Measurements from ENCODE around the gene DEPDC1B.
"Not testable (repeated sequence)": the region's sequence is repeated elsewhere in the genome, so short reads cannot be mapped to it uniquely, and the experiment has no call there.

The DEPDC1B gene

DNA sequence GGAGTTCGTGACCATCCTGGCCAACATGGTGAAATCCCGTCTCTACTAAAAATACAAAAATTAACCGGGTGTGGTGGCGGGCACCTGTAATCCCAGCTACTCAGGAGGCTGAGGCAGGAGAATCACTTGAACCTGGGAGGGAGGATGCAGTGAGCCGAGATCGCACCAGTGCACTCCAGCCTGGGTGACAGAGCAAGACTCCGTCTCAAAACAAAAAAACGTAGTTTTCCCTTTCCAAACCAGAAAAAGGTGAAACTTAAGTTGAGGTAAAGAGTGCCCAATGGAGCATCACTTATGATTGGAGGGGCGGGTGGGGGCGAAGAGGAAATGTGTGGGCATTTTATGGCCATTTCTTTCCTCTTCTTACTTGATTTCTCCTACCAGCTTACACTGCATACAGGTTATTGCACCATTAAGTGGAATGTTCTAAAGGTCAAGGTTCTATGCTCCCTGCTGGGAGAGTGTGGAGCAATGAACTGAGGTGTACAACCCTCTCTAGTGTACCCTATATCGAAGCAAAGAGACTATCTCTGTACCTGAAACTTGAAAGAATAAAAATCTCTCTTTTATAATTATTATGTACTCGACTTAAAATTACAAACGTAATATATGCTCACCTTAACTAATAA, 136.2 kb downstream of the DEPDC1B start:
- Histone ChIP-seq H3K9ac (ENCODE audit: low read depth, low read length) (no peak overlapping the region), H3K9me3 (ENCODE audit: control insufficient read depth, insufficient read depth, low read length) (peaks cover 6% of the 10 kb centered on the region; the same call in 1 of the 2 replicates), H3K36me3 (ENCODE audit: insufficient read depth, low read length) (no peaks in the 10 kb centered on the region), H3K4me1 (ENCODE audit: insufficient read depth, low read length) (no peaks in the 10 kb centered on the region)

DNA sequence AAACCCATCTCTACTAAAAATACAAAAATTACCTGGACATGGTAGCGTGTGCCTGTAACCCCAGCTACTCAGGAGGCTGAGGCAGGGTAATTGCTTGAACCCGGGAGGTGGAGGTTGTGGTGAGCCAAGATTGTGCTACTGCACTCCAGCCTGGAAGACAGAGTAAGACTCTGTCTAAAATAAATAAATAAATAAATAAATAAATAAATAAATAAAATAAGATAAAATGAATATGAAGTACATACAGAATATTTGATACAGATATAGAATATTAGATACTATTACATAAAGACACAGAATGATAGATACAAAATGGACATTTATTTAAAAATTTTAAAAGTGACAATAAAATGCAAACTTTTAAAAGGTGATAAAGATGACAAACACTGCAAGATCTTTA, 146.7 kb downstream of the DEPDC1B start:
- not testable (repeated sequence) for H3K36me3 ChIP-seq (ENCODE audit: insufficient read depth, low read length); H3K9me3 ChIP-seq (ENCODE audit: control insufficient read depth, insufficient read depth, low read length); H3K9ac ChIP-seq (ENCODE audit: low read depth, low read length); H3K4me1 ChIP-seq (ENCODE audit: insufficient read depth, low read length)

DNA sequence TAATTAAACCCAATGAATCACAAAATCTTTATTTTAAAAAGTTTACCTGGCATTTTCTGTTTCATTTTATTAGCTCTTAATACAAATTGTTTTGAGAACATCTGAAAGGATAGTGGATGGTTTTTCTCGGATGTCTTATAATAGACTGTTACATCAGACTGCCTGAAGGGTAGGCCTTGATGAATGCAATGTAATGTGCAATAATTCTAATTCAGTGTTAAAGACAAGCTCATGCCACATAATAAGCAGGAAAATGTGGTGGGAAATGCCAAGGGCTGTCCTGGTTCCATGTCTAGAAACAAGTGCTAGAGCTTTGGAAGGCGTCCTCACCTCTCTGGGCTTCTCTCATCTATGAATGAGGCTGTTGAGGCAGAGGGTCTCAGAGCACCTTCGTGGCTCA, 148.1 kb downstream of the DEPDC1B start:
- H3K9me3 ChIP-seq (ENCODE audit: control insufficient read depth, insufficient read depth, low read length): peaks cover 7% of the 10 kb centered on the region
- H3K4me1 ChIP-seq (ENCODE audit: insufficient read depth, low read length): no peaks in the 10 kb centered on the region
- H3K9ac ChIP-seq (ENCODE audit: low read depth, low read length): no peak overlapping the region
- no peaks in the 10 kb centered on the region for H3K36me3 ChIP-seq (ENCODE audit: insufficient read depth, low read length)

DNA sequence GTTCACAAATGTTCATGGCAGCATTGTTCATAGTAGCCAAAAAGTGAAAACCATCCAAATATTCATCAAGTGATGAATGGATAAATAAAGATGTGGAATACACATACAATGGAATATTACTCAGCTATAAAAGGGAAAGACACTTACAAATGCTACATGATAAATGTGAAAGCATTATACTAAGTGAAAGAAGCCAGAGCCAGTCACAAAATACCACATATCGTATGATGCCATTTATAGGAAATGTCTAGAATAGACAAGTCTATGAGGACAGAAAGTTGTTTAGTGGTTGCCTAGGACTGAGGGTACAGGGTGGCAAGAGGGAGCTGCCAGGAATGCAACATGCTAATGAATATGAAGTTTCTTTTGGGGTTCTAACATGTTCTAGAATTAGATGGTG, 148.7 kb downstream of the DEPDC1B start:
- Histone ChIP-seq H3K9ac (ENCODE audit: low read depth, low read length) (no peak overlapping the region), H3K36me3 (ENCODE audit: insufficient read depth, low read length) (no peaks in the 10 kb centered on the region), H3K9me3 (ENCODE audit: control insufficient read depth, insufficient read depth, low read length) (peaks cover 7% of the 10 kb centered on the region), H3K4me1 (ENCODE audit: insufficient read depth, low read length) (no peaks in the 10 kb centered on the region)

DNA sequence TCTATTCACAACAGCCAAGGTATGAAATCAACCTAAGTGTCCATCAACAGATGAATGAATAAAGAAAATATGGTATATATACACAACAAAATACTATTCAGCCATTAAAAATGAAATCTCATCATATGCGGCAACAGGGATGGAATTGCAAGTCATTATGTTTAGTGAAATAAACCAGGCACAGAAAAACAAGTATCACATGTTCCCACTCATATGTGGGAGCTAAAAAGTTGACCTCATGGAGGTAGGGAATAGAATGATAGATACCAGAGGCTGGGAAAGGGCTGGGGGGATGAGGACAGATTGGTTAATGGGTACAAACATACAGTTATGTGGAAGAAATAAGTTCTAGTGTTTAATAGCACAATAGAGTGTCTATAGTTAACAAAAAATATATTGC, 149.7 kb downstream of the DEPDC1B start:
- Histone ChIP-seq H3K36me3 (ENCODE audit: insufficient read depth, low read length) (no peaks in the 10 kb centered on the region), H3K4me1 (ENCODE audit: insufficient read depth, low read length) (no peaks in the 10 kb centered on the region), H3K9ac (ENCODE audit: low read depth, low read length) (no peak overlapping the region), H3K9me3 (ENCODE audit: control insufficient read depth, insufficient read depth, low read length) (peaks cover 6% of the 10 kb centered on the region)

DNA sequence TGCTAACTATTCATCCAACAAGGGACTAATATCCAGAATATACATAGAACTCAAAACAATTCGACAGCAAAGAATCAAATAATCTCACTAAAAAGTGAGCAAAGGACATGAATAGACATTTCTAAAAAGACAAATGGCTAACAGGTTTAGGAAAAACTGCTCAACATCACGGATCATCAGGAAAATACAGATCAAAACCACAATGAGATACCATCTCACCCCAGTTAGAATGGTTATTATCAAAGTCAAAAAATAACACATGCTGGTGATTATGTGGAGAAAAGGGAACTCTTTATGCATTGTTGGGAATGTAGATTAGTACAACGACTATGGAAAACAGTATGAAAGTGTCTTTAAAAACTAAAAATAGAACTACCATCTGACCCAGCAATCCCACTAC, 150.1 kb downstream of the DEPDC1B start:
- H3K36me3 ChIP-seq (ENCODE audit: insufficient read depth, low read length): no peaks in the 10 kb centered on the region
- no peak overlapping the region for H3K9ac ChIP-seq (ENCODE audit: low read depth, low read length)
- H3K4me1 ChIP-seq (ENCODE audit: insufficient read depth, low read length): no peaks in the 10 kb centered on the region
- peaks cover 1% of the 10 kb centered on the region; the same call in 1 of the 2 replicates for H3K9me3 ChIP-seq (ENCODE audit: control insufficient read depth, insufficient read depth, low read length)

All from ES-I3 (cell line).